ENCODE measurements around the gene DNER.

DNER gene

DNA sequence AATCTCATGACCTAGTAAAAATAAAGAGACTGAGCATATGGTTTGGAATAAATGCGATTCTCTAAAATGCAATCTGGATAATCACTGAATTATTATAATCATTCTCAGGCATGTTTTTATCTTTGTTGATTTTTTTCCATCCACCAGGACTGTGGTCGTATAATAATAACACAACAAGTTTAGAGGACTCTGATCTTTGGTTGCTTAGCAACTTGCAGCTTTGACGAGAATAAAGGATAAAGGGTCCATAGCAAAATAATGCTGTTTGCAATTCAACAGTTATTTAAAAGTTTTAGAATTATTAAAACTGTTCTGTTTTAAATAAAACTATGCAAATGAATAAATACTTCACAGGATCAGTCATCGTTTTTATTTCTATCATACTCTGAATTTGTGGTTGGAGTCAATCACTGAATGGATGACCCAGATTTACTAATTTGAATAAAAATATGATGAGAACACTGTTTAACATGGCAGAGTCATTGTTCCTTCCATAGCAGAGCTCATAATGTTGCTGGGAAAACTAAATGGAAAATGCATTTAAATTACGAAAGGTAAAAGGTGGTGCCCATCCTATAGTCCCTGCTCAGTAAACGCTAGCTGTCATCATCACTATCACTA, 29.3 kb downstream of the DNER start:
- no peak for ATAC-seq (ENCODE audit: low read depth)

GRCh38 chr2:229679393-229680125, 34.8 kb downstream of the DNER start:
- 0 out of 3 replicates have a peak, but pooled peaks have one; percentile 31 for ATAC-seq (ENCODE audit: low read depth)
- TF ChIP-seq, protein P1, sequence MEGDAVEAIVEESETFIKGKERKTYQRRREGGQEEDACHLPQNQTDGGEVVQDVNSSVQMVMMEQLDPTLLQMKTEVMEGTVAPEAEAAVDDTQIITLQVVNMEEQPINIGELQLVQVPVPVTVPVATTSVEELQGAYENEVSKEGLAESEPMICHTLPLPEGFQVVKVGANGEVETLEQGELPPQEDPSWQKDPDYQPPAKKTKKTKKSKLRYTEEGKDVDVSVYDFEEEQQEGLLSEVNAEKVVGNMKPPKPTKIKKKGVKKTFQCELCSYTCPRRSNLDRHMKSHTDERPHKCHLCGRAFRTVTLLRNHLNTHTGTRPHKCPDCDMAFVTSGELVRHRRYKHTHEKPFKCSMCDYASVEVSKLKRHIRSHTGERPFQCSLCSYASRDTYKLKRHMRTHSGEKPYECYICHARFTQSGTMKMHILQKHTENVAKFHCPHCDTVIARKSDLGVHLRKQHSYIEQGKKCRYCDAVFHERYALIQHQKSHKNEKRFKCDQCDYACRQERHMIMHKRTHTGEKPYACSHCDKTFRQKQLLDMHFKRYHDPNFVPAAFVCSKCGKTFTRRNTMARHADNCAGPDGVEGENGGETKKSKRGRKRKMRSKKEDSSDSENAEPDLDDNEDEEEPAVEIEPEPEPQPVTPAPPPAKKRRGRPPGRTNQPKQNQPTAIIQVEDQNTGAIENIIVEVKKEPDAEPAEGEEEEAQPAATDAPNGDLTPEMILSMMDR (IDR thresholded peaks at IDR 0.05; ENCODE audit: poor library complexity, severe bottlenecking), result no peak
- DNase-seq (ENCODE audit: low spot score), result no peak
- Histone ChIP-seq H3K27ac (ENCODE audit: poor library complexity, severe bottlenecking) (no peak overlapping the region), H3K4me1 (ENCODE audit: insufficient read depth, poor library complexity, severe bottlenecking) (no peaks in the 10 kb centered on the region), H3K27me3 (ENCODE audit: insufficient read depth, poor library complexity, severe bottlenecking) (peaks cover 2% of the 10 kb centered on the region), H3K36me3 (ENCODE audit: low read depth) (no peaks in the 10 kb centered on the region), H3K4me3 (ENCODE audit: severe bottlenecking) (no peak overlapping the region), H3K9me3 (ENCODE audit: severe bottlenecking) (no peaks in the 10 kb centered on the region)

More for the DNA sequence above, 29.3 kb downstream of the DNER start:
- Histone ChIP-seq H3K4me3 (ENCODE audit: severe bottlenecking) (no peak overlapping the region), H3K36me3 (ENCODE audit: low read depth) (no peaks in the 10 kb centered on the region), H3K9me3 (ENCODE audit: severe bottlenecking) (no peaks in the 10 kb centered on the region), H3K27ac (ENCODE audit: poor library complexity, severe bottlenecking) (no peak overlapping the region), H3K4me1 (ENCODE audit: insufficient read depth, poor library complexity, severe bottlenecking) (no peaks in the 10 kb centered on the region), H3K27me3 (ENCODE audit: insufficient read depth, poor library complexity, severe bottlenecking) (no peaks in the 10 kb centered on the region)
- no peak for DNase-seq (ENCODE audit: low spot score)
- TF ChIP-seq, protein P1 (IDR thresholded peaks at IDR 0.05; ENCODE audit: poor library complexity, severe bottlenecking), result no peak

- DNase-seq (ENCODE audit: low spot score), result no peak
- TF ChIP-seq, protein P1 (IDR thresholded peaks at IDR 0.05; ENCODE audit: poor library complexity, severe bottlenecking), result no peak
- ATAC-seq (ENCODE audit: low read depth), result no peak
Measured at GRCh38 chr2:229675569-229675968, 38.8 kb downstream of the DNER start.

GRCh38 chr2:229674830-229675530, 39.4 kb downstream of the DNER start:
- no peak overlapping the region for H3K27ac ChIP-seq (ENCODE audit: poor library complexity, severe bottlenecking)
- H3K4me1 ChIP-seq (ENCODE audit: insufficient read depth, poor library complexity, severe bottlenecking), result no peaks in the 10 kb centered on the region
- H3K36me3 ChIP-seq (ENCODE audit: low read depth), result no peaks in the 10 kb centered on the region
- ATAC-seq (ENCODE audit: low read depth) (no peak), DNase-seq (ENCODE audit: low spot score) (no peak)
- peaks cover 8% of the 10 kb centered on the region for H3K27me3 ChIP-seq (ENCODE audit: insufficient read depth, poor library complexity, severe bottlenecking)
- TF ChIP-seq, protein P1 (IDR thresholded peaks at IDR 0.05; ENCODE audit: poor library complexity, severe bottlenecking), result no peak
- no peak overlapping the region for H3K4me3 ChIP-seq (ENCODE audit: severe bottlenecking)
- no peaks in the 10 kb centered on the region for H3K9me3 ChIP-seq (ENCODE audit: severe bottlenecking)

More at GRCh38 chr2:229675569-229675968, 38.8 kb downstream of the DNER start:
- Histone ChIP-seq H3K4me1 (ENCODE audit: insufficient read depth, poor library complexity, severe bottlenecking) (no peaks in the 10 kb centered on the region), H3K9me3 (ENCODE audit: severe bottlenecking) (no peaks in the 10 kb centered on the region), H3K27me3 (ENCODE audit: insufficient read depth, poor library complexity, severe bottlenecking) (peaks cover 5% of the 10 kb centered on the region), H3K4me3 (ENCODE audit: severe bottlenecking) (no peak overlapping the region), H3K27ac (ENCODE audit: poor library complexity, severe bottlenecking) (no peak overlapping the region), H3K36me3 (ENCODE audit: low read depth) (no peaks in the 10 kb centered on the region)

All from RWPE2 (cell line).